ENCODE measurements around the gene NR3C1.

Gene NR3C1

GRCh38 chr5:143397302-143398052 lies 6.0 kb downstream of the NR3C1 start:
- DNase-seq = no peak

DNA sequence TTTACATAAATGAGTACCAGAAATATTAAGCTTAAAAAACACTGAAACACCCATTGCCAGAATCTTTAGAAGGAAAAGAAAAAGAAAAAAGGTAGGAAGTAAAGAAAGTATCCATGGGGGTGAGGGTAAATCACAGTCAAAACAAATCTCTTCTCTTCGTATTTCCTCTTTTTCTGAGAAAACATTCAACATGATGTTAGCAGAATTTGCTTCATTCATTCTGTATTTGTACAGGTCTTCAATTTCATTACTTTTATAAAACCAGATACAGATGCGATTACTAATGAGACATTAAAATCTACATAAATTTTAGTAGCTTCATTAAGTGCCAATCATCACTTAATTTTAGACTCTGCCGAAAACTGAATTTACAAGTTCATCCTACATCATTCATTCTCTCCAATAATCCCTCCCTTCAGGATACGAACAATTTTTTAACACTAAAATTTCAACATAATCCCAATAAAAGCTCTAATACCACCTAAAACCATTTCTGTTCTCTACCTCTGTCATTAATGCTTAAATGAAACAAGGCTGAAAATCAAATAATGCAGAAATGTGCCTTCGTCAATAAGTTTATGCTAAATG lies 7.0 kb downstream of the NR3C1 start:
- no peak for DNase-seq

GRCh38 chr5:143395638-143396352 lies 7.7 kb downstream of the NR3C1 start:
- DNase-seq = no peak

GRCh38 chr5:143393524-143393923 lies 10.0 kb downstream of the NR3C1 start:
- DNase-seq = no peak

DNA sequence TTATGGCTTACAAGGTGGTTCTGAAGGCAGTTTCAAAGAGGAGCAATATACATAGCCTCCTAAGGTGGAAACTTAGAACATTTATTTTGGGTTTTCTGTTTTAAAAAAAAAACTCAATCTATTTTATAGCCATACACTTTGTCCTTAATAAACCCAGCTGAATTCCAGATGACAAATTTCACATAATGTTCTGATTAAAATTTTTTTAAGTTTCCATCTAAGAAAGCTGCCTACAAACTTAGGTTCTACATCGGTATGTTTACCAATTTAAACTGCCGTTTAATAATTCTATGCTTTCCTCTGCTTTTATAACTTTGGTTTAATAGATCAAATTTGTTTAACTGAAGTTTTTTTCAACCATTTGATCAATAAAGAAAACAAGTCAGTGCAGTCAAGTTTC lies 12.5 kb downstream of the NR3C1 start:
- DNase-seq = no peak

- no peak for DNase-seq
These were observed 13.2 kb downstream of the NR3C1 start for GRCh38 chr5:143390258-143390657.

- no peak for DNase-seq
These were observed 16.8 kb downstream of the NR3C1 start for GRCh38 chr5:143386725-143387124.

DNA sequence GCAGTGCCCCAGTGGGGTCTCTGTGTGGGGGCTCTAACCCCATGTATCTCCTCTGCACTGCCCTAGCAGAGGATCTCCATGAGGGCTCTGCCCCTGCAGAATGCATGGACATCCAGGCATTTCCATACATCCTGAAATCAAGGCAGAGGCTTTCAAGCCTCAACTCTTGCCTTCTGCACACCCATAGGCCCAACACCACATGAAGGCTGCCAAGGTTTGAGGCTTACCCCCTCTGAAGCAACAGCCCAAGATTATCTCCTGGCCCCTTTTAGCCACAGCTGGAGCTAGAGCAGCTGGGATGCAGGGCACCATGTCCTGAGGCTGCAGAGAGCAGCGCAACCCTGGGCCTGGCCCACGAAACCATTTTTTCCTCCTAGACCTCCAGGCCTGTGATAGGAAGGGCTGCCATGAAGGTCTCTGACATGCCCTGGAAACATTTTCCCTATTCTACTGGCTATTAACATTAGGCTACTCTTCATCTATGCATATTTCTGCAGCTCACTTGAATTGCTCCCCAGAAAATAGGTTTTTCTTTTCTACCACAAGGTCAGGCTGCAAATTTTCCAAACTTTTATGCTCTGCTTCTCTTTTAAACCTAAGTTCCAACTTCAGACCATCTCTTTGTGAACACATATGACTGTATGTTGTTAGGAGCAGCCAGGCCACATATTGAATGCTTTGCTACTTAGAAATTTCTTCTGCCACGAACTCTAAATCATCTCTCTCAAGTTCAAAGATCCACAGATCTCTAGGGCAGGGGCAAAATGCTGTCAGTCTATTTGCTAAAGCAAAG lies 18.4 kb downstream of the NR3C1 start:
- no peak for DNase-seq

DNA sequence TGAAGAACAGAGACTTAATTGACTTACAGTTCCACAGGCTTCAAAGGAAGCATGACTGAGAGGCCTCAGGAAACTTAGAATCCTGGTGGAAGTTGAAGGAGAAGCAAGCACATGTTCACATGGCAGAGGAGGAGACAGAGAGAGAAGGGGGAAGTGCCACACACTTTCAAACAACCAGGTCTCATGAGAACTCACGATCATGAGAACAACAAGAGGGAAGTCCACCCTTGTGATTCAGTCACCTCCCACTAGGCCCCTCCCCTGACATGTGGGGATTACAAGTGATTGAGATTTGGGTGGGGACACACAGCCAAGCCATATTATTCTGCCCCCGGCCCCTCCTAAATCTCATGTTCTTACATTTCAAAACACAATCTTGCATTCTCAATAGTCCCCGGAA lies 19.5 kb downstream of the NR3C1 start:
- no peak for DNase-seq

DNA sequence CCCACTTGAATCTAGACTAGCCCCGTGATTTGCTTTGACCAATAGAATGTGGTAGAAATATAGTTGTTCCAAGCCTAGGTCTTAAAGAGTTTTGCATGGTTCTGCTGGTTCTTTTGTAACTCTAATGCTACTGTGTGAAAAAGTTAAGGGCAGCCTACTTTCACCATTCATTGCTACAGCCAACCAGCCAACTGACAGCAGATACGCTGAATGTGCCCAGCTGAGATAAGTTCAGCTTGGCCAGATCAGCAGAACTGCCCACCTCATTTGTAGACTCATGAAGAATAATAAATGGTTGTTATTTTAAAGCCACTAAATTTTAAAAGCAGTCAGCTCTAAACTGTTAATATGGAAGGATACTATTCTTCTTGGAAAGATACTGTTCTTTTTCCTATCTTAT lies 23.9 kb downstream of the NR3C1 start:
- no peak for DNase-seq

- no peak for DNase-seq
These were observed 26.3 kb downstream of the NR3C1 start for GRCh38 chr5:143376911-143377813.

- DNase-seq = no peak
These were observed 27.2 kb downstream of the NR3C1 start for GRCh38 chr5:143376195-143376779.

- DNase-seq = no peak
These were observed 28.8 kb downstream of the NR3C1 start for GRCh38 chr5:143374496-143375217.

DNA sequence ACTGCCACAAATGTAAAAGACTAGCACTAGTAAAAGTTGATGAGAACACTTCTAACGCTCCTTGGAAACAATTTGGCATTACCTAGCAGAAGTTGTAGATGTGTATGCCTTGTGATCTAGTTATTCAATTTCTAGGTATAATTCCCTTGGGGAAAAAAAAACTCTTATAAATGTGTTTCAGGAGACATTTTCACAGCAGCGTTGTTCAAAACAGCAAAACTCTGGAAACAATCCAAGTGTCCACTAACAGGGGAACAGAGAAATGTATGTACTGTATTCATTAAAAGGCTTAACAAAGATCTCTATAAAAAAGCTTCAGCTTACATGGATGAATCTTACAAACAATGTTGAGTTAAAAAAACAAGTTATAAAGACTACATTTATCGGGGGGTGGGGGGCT lies 30.4 kb downstream of the NR3C1 start:
- DNase-seq = no peak

GRCh38 chr5:143372187-143372829 lies 31.2 kb downstream of the NR3C1 start:
- DNase-seq = no peak

DNA sequence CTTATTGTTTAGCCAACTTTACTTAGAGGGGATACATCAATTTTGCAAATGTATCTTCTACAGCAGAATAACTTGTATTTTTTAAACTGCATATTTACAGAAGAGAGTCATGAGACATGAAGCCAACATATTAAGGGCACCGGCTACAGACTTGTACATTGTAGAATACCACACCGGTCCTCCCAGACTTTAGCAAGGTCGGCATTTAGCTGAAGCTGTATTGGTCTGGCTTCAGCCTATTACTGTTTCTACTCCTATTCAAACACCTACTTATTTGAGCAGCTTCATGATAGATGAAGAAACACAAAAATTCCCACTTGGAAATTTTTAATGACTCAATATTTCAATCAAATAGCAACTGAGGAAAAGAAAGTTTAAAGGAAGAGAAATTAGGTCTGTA lies 33.0 kb downstream of the NR3C1 start:
- no peak for DNase-seq

- DNase-seq = no peak
These were observed 39.4 kb downstream of the NR3C1 start for GRCh38 chr5:143364061-143364460.

DNA sequence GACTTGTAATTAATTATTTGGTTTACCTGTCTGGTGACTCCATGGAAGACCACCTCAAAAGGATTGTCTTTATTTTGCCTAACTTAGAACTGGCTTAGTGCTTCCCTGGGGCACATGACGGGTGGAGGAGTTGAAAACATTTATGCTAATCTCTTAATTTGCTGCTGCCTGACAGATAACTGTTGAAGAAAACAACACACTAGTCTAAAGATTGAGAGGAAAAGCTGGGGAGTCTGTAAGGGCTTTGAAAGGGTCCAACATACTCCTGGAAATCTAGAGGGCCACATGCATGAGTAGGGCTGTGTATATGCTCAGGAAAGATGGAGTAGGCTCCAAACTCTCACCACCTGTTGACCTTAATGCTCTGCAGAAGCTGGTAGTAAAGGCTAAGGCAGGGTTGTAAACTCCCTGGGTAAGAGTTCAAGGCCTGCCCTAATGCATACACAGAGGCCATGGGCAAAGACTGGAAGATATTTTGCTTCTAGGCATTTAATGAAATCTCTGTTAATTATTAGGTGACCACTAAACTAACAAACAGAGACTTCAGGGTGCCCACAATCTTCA lies 40.7 kb downstream of the NR3C1 start:
- DNase-seq = no peak

DNA sequence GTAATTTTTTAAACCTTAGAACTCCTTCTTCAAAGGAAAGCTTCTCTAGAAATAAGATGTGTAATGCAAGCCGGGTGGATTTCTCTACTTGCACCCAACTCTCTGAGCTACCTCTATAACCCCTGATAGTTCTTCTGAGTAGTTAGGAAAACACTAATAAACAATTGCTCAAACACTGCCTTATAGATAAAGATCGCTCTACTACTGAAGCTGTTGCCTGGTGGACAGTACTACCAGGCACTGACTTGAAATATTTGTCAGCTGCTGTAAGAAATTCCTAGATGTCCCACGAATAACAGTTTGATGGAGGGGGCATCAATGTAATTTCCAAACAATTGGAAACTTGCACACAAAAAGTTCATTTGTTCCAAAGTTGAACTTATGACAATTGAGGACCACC lies 42.0 kb downstream of the NR3C1 start:
- no peak for DNase-seq

DNA sequence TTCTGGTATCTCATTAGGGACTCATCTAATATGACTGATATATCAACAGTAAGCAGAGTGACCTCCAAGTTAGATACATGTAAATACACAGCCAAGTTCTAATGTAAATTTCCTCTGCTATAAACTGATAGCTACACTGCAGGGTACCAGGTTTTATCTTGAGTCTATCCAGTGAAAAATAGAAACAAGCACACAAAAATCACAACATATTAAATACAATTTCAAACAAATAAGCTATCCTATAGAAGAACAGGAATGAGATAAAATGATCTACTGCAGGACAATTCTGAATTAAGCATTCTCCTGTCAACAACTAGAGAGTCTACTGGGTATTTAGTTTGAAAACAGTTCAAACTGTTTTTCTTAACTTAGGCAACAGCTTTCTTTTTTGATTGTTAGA lies 42.7 kb downstream of the NR3C1 start:
- no peak for DNase-seq
